Fibroblast of lung (primary cell): Measurements from ENCODE around the gene PPP1R2C. TPM values are rescaled to one million over a fixed set of nuclear protein-coding genes. Genes with fewer than 3 reads are reported as not detected.

Experiments
- DNase-seq, 2 donors: peaks; one replicate each; pipeline versions ENCODE4 v3.0.0 to v3.0.0-alpha.2; 2010; ENCODE audit warnings: low read depth in 2 of 2
- H2AFZ ChIP-seq: 2 replicates; pipeline ENCODE4 v1.5.1; 2012; ENCODE audit warnings: low read length, control low read depth, inconsistent platforms
- H3K27ac ChIP-seq: 2 replicates; pipeline ENCODE4 v1.5.1; 2011; ENCODE audit warnings: low read length, control low read depth; ENCODE audit not compliant: insufficient read depth
- H3K27me3 ChIP-seq: 2 replicates; pipeline ENCODE4 v1.5.1; 2011; ENCODE audit warnings: mild to moderate bottlenecking, low read length; ENCODE audit not compliant: control insufficient read depth, insufficient read depth
- H3K36me3 ChIP-seq: 2 replicates; pipeline ENCODE4 v1.5.1; 2011; ENCODE audit warnings: low read length; ENCODE audit not compliant: control insufficient read depth, insufficient read depth
- H3K4me1 ChIP-seq: 2 replicates; pipeline ENCODE4 v1.5.1; 2011; ENCODE audit warnings: low read length; ENCODE audit not compliant: control insufficient read depth, insufficient read depth; ENCODE audit errors: extremely low read depth
- H3K4me2 ChIP-seq: 2 replicates; pipeline ENCODE4 v1.5.1; 2011; ENCODE audit warnings: low read length, control low read depth; ENCODE audit not compliant: insufficient read depth; ENCODE audit errors: extremely low read depth
- H3K4me3 ChIP-seq, 4 experiments: fragments of 200-600 bp in 1 of 4; sonication (generic) in 1 of 4; replicated peaks in 1 of 4; 2 replicates each; pipeline ENCODE4 v1.5.1; 2011 to 2016; ENCODE audit warnings: low read length in 4 of 4, low read depth in 3 of 4, mild to moderate bottlenecking in 3 of 4, control low read depth in 2 of 4, inconsistent platforms in 1 of 4, mixed read lengths in 1 of 4; ENCODE audit not compliant: insufficient read depth in 1 of 4; ENCODE audit errors: control extremely low read depth in 1 of 4
- H3K79me2 ChIP-seq: 2 replicates; pipeline ENCODE4 v1.5.1; 2012; ENCODE audit warnings: mild to moderate bottlenecking, low read length, inconsistent platforms; ENCODE audit not compliant: control insufficient read depth, insufficient read depth
- H3K9ac ChIP-seq: 2 replicates; pipeline ENCODE4 v1.5.1; 2011; ENCODE audit warnings: mild to moderate bottlenecking, low read length, control low read depth; ENCODE audit not compliant: insufficient read depth
- H3K9me3 ChIP-seq: 2 replicates; pipeline ENCODE4 v1.5.1; 2012; ENCODE audit warnings: low read depth, low read length; ENCODE audit not compliant: control insufficient read depth, insufficient read depth
- H4K20me1 ChIP-seq: 2 replicates; pipeline ENCODE4 v1.5.1; 2011; ENCODE audit warnings: low read length; ENCODE audit not compliant: control insufficient read depth, insufficient read depth; ENCODE audit errors: extremely low read depth
- EZH2 ChIP-seq: IDR thresholded peaks from 2 replicates; pipeline ENCODE4 v1.5.1; 2012; ENCODE audit warnings: low read length, control low read depth, mild to moderate bottlenecking; ENCODE audit errors: missing control alignments
- polyA plus RNA-seq, 2 donors: library from polyadenylated mRNA; depleted of rRNA in 1 of 2; stranded (reverse) in 1 of 2; unstranded in 1 of 2; fragments of >200 nt; gene quantifications; 2 replicates each; pipeline ENCODE4 v1.2.1, GENCODE V29; 2011 to 2012; ENCODE audit warnings: missing spikeins in 1 of 2
- total RNA-seq: library from RNA; depleted of rRNA; stranded (reverse); fragments of >200 nt; gene quantifications from 2 replicates; pipeline ENCODE4 v1.2.1, GENCODE V29; 2014
- TF ChIP-seq, protein P1 (sequence below), 2 donors: IDR thresholded peaks in 1 of 2; conservative IDR thresholded peaks in 1 of 2; 1 replicate in 1 of 2; 2 replicates in 1 of 2; pipeline ENCODE4 v1.5.1; 2011 to 2012; ENCODE audit warnings: low read length in 2 of 2, control low read depth in 1 of 2, inconsistent platforms in 1 of 2, low read depth in 1 of 2, mild to moderate bottlenecking in 1 of 2

PPP1R2C gene
- total and polyA plus RNA-seq, 2 donors (not counting 1 experiment from before 2014, with no cell fraction given) = not detected

DNA sequence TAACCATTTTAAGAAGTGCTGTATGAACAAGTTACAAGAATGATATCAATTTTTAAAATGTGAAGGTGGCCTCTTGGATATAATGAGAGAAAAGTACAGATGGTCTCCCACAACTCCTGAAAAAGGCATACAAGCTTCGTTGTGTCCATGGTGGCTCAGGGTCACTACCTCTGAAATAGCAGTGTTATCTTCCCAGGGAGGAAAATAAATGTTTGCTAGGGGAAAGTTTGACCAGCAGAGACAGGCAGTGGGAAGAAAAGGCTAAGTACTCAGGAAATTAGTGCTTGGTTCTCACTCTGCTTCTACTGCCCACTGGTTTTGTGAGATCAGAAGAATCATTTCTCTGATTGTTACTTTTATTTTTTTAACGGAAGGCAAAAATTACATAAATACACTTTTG lies 39.4 kb downstream of the PPP1R2C start:
- Histone ChIP-seq H3K79me2 (no peaks in the 10 kb centered on the region), H3K27ac (no peak overlapping the region), H3K4me3 (no peak overlapping the region), H3K27me3 (no peaks in the 10 kb centered on the region), H2AFZ (no peak overlapping the region), H3K9ac (no peak overlapping the region), H3K36me3 (no peaks in the 10 kb centered on the region), H3K9me3 (no peaks in the 10 kb centered on the region), H4K20me1 (no peaks in the 10 kb centered on the region), H3K4me1 (no peaks in the 10 kb centered on the region), H3K4me2 (no peak overlapping the region)
- TF ChIP-seq, protein P1, sequence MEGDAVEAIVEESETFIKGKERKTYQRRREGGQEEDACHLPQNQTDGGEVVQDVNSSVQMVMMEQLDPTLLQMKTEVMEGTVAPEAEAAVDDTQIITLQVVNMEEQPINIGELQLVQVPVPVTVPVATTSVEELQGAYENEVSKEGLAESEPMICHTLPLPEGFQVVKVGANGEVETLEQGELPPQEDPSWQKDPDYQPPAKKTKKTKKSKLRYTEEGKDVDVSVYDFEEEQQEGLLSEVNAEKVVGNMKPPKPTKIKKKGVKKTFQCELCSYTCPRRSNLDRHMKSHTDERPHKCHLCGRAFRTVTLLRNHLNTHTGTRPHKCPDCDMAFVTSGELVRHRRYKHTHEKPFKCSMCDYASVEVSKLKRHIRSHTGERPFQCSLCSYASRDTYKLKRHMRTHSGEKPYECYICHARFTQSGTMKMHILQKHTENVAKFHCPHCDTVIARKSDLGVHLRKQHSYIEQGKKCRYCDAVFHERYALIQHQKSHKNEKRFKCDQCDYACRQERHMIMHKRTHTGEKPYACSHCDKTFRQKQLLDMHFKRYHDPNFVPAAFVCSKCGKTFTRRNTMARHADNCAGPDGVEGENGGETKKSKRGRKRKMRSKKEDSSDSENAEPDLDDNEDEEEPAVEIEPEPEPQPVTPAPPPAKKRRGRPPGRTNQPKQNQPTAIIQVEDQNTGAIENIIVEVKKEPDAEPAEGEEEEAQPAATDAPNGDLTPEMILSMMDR (conservative IDR thresholded peaks at IDR 0.05 in 1 of 2, IDR thresholded peaks at IDR 0.05 in 1 of 2; ENCODE audit: low read depth in 1 of 2, low read length in 2 of 2) = no peak
- no peak for TF ChIP-seq EZH2
- DNase-seq = no peak

DNA sequence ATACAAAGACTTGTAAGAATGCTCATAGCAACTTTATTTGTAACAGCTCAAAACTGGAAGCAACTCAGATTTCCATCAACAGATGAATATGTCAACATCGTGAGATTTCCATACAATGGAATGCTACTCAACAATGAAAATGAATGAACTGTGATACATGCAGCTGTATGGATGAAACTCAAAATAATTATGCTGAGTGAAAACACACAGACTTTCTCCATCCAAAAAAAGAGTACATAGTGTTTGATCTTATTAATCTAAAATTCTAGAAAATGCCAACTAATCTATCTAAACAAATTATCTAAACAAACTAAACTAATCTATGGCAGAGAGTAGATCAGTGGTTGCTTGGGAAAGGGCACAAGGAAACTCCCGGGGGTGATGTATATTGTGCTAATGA lies 42.7 kb downstream of the PPP1R2C start:
- no peaks in the 10 kb centered on the region for H3K36me3 ChIP-seq
- no peak for DNase-seq
- no peak overlapping the region for H2AFZ ChIP-seq
- no peaks in the 10 kb centered on the region for H4K20me1 ChIP-seq
- H3K79me2 ChIP-seq = no peaks in the 10 kb centered on the region
- H3K4me2 ChIP-seq = no peak overlapping the region
- H3K4me1 ChIP-seq = no peaks in the 10 kb centered on the region
- no peak overlapping the region for H3K4me3 ChIP-seq
- TF ChIP-seq, protein P1 (conservative IDR thresholded peaks at IDR 0.05 in 1 of 2, IDR thresholded peaks at IDR 0.05 in 1 of 2; ENCODE audit: low read depth in 1 of 2, low read length in 2 of 2) = no peak
- TF ChIP-seq EZH2 = no peak
- no peaks in the 10 kb centered on the region for H3K9me3 ChIP-seq
- H3K9ac ChIP-seq = no peak overlapping the region
- no peaks in the 10 kb centered on the region for H3K27me3 ChIP-seq
- no peak overlapping the region for H3K27ac ChIP-seq

DNA sequence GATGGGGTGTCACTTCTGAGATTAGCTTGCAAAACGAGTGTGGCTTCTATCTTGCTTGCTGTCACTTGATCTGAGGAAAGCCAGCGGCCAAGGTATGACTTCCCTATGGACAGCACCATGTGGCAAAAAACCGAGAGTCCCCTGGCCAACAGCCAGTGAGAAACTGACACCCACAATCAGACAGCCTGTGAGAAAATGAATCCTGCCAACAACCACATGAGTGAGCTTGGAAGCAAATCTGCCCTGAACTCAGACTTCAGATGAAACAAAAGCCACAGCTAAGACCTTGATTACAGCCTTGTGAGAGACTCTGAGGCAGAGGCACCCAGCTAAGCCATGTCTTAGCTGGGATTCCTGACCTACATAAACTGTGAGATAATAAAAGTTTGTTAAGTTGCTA lies 45.5 kb downstream of the PPP1R2C start:
- DNase-seq = peak; percentile 22 to 72
- Histone ChIP-seq H3K4me3 (no peak overlapping the region), H3K9me3 (no peaks in the 10 kb centered on the region), H4K20me1 (no peaks in the 10 kb centered on the region), H3K27me3 (no peaks in the 10 kb centered on the region), H3K9ac (no peak overlapping the region), H3K4me1 (no peaks in the 10 kb centered on the region), H2AFZ (no peak overlapping the region), H3K36me3 (no peaks in the 10 kb centered on the region), H3K27ac (no peak overlapping the region), H3K4me2 (no peak overlapping the region), H3K79me2 (no peaks in the 10 kb centered on the region)
- TF ChIP-seq, protein P1 (conservative IDR thresholded peaks at IDR 0.05 in 1 of 2, IDR thresholded peaks at IDR 0.05 in 1 of 2; ENCODE audit: low read depth in 1 of 2, low read length in 2 of 2) = no peak
- TF ChIP-seq EZH2 = no peak
